Fibroblast of lung (primary cell): Measurements from ENCODE around the gene SMAP1. TPM values are rescaled to one million over a fixed set of nuclear protein-coding genes. Genes with fewer than 3 reads are reported as not detected.

Experiments
- DNase-seq, 2 donors: peaks; one replicate each; pipeline versions ENCODE4 v3.0.0 to v3.0.0-alpha.2; 2010; ENCODE audit warnings: low read depth in 2 of 2
- H2AFZ ChIP-seq: 2 replicates; pipeline ENCODE4 v1.5.1; 2012; ENCODE audit warnings: low read length, control low read depth, inconsistent platforms
- H3K27ac ChIP-seq: 2 replicates; pipeline ENCODE4 v1.5.1; 2011; ENCODE audit warnings: low read length, control low read depth; ENCODE audit not compliant: insufficient read depth
- H3K27me3 ChIP-seq: 2 replicates; pipeline ENCODE4 v1.5.1; 2011; ENCODE audit warnings: mild to moderate bottlenecking, low read length; ENCODE audit not compliant: control insufficient read depth, insufficient read depth
- H3K36me3 ChIP-seq: 2 replicates; pipeline ENCODE4 v1.5.1; 2011; ENCODE audit warnings: low read length; ENCODE audit not compliant: control insufficient read depth, insufficient read depth
- H3K4me1 ChIP-seq: 2 replicates; pipeline ENCODE4 v1.5.1; 2011; ENCODE audit warnings: low read length; ENCODE audit not compliant: control insufficient read depth, insufficient read depth; ENCODE audit errors: extremely low read depth
- H3K4me2 ChIP-seq: 2 replicates; pipeline ENCODE4 v1.5.1; 2011; ENCODE audit warnings: low read length, control low read depth; ENCODE audit not compliant: insufficient read depth; ENCODE audit errors: extremely low read depth
- H3K4me3 ChIP-seq, 4 experiments: fragments of 200-600 bp in 1 of 4; sonication (generic) in 1 of 4; replicated peaks in 1 of 4; 2 replicates each; pipeline ENCODE4 v1.5.1; 2011 to 2016; ENCODE audit warnings: low read length in 4 of 4, low read depth in 3 of 4, mild to moderate bottlenecking in 3 of 4, control low read depth in 2 of 4, inconsistent platforms in 1 of 4, mixed read lengths in 1 of 4; ENCODE audit not compliant: insufficient read depth in 1 of 4; ENCODE audit errors: control extremely low read depth in 1 of 4
- H3K79me2 ChIP-seq: 2 replicates; pipeline ENCODE4 v1.5.1; 2012; ENCODE audit warnings: mild to moderate bottlenecking, low read length, inconsistent platforms; ENCODE audit not compliant: control insufficient read depth, insufficient read depth
- H3K9ac ChIP-seq: 2 replicates; pipeline ENCODE4 v1.5.1; 2011; ENCODE audit warnings: mild to moderate bottlenecking, low read length, control low read depth; ENCODE audit not compliant: insufficient read depth
- H3K9me3 ChIP-seq: 2 replicates; pipeline ENCODE4 v1.5.1; 2012; ENCODE audit warnings: low read depth, low read length; ENCODE audit not compliant: control insufficient read depth, insufficient read depth
- H4K20me1 ChIP-seq: 2 replicates; pipeline ENCODE4 v1.5.1; 2011; ENCODE audit warnings: low read length; ENCODE audit not compliant: control insufficient read depth, insufficient read depth; ENCODE audit errors: extremely low read depth
- EZH2 ChIP-seq: IDR thresholded peaks from 2 replicates; pipeline ENCODE4 v1.5.1; 2012; ENCODE audit warnings: low read length, control low read depth, mild to moderate bottlenecking; ENCODE audit errors: missing control alignments
- polyA plus RNA-seq, 2 donors: library from polyadenylated mRNA; depleted of rRNA in 1 of 2; stranded (reverse) in 1 of 2; unstranded in 1 of 2; fragments of >200 nt; gene quantifications; 2 replicates each; pipeline ENCODE4 v1.2.1, GENCODE V29; 2011 to 2012; ENCODE audit warnings: missing spikeins in 1 of 2
- total RNA-seq: library from RNA; depleted of rRNA; stranded (reverse); fragments of >200 nt; gene quantifications from 2 replicates; pipeline ENCODE4 v1.2.1, GENCODE V29; 2014
- TF ChIP-seq, protein P1 (sequence below), 2 donors: IDR thresholded peaks in 1 of 2; conservative IDR thresholded peaks in 1 of 2; 1 replicate in 1 of 2; 2 replicates in 1 of 2; pipeline ENCODE4 v1.5.1; 2011 to 2012; ENCODE audit warnings: low read length in 2 of 2, control low read depth in 1 of 2, inconsistent platforms in 1 of 2, low read depth in 1 of 2, mild to moderate bottlenecking in 1 of 2

The SMAP1 gene
- total and polyA plus RNA-seq, 2 donors (not counting 1 experiment from before 2014, with no cell fraction given), result 18.3 to 25.7 TPM

DNA sequence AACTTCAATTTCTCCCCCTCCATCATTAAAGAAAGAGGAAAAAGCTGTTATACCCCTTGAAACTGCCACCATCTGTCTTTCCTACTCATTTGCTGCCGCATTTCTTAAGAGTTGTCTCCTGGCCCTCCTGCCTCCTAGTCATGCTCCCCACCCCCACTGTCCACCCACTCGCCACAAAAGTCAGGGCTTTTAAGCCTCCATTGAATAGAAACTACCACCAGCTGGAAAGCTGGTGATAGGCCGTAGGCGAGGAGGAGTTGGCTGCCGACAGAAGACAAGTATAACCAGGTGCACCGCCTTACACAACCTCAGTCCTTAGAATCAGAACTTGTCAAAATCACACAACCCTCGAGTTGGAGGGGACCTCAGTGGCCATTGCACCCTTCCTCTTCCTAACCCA, 221.6 kb downstream of the SMAP1 start:
- Histone ChIP-seq H3K79me2 (no peaks in the 10 kb centered on the region), H3K9ac (no peak overlapping the region), H3K4me3 (no peak overlapping the region), H3K4me1 (no peaks in the 10 kb centered on the region), H3K27ac (no peak overlapping the region), H3K4me2 (no peak overlapping the region), H2AFZ (no peak overlapping the region), H4K20me1 (no peaks in the 10 kb centered on the region), H3K27me3 (no peaks in the 10 kb centered on the region), H3K36me3 (no peaks in the 10 kb centered on the region), H3K9me3 (no peaks in the 10 kb centered on the region)
- DNase-seq, result no peak
- TF ChIP-seq, protein P1, sequence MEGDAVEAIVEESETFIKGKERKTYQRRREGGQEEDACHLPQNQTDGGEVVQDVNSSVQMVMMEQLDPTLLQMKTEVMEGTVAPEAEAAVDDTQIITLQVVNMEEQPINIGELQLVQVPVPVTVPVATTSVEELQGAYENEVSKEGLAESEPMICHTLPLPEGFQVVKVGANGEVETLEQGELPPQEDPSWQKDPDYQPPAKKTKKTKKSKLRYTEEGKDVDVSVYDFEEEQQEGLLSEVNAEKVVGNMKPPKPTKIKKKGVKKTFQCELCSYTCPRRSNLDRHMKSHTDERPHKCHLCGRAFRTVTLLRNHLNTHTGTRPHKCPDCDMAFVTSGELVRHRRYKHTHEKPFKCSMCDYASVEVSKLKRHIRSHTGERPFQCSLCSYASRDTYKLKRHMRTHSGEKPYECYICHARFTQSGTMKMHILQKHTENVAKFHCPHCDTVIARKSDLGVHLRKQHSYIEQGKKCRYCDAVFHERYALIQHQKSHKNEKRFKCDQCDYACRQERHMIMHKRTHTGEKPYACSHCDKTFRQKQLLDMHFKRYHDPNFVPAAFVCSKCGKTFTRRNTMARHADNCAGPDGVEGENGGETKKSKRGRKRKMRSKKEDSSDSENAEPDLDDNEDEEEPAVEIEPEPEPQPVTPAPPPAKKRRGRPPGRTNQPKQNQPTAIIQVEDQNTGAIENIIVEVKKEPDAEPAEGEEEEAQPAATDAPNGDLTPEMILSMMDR (conservative IDR thresholded peaks at IDR 0.05 in 1 of 2, IDR thresholded peaks at IDR 0.05 in 1 of 2; ENCODE audit: low read depth in 1 of 2, low read length in 2 of 2), result no peak
- TF ChIP-seq EZH2, result no peak

DNA sequence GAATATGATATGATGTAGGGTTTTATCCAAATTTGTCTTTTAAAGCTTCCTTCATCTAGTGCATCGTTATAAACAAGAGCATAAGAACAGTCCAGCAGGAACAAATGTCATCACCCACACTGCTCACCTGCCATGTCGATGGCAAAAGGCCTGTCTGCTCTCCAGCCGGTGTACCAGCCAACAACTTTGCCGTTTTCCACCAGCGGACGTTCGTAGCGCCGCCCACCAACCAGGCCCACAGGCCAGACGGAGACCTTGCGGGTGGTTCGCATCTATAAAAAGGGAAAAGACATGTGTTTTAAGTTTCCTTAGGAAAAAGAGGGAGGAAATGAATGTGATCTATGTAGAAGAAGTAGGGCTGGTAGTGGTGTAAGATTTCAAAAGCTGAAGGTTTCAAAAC, 226.3 kb downstream of the SMAP1 start:
- no peak overlapping the region for H3K9ac ChIP-seq
- H2AFZ ChIP-seq, result no peak overlapping the region
- no peaks in the 10 kb centered on the region for H3K27me3 ChIP-seq
- no peak for TF ChIP-seq EZH2
- TF ChIP-seq, protein P1 (conservative IDR thresholded peaks at IDR 0.05 in 1 of 2, IDR thresholded peaks at IDR 0.05 in 1 of 2; ENCODE audit: low read depth in 1 of 2, low read length in 2 of 2), result no peak
- H3K4me2 ChIP-seq, result no peak overlapping the region
- no peaks in the 10 kb centered on the region for H3K79me2 ChIP-seq
- H4K20me1 ChIP-seq, result no peaks in the 10 kb centered on the region
- no peak overlapping the region for H3K27ac ChIP-seq
- H3K4me3 ChIP-seq, result no peak overlapping the region
- no peak for DNase-seq
- no peaks in the 10 kb centered on the region for H3K9me3 ChIP-seq
- no peaks in the 10 kb centered on the region for H3K4me1 ChIP-seq
- no peaks in the 10 kb centered on the region for H3K36me3 ChIP-seq

GRCh38 chr6:70900047-70900446, 232.4 kb downstream of the SMAP1 start:
- H3K36me3 ChIP-seq, result no peaks in the 10 kb centered on the region
- H4K20me1 ChIP-seq, result no peaks in the 10 kb centered on the region
- H3K79me2 ChIP-seq, result no peaks in the 10 kb centered on the region
- H3K4me3 ChIP-seq, result no peak overlapping the region
- TF ChIP-seq, protein P1 (conservative IDR thresholded peaks at IDR 0.05 in 1 of 2, IDR thresholded peaks at IDR 0.05 in 1 of 2; ENCODE audit: low read depth in 1 of 2, low read length in 2 of 2), result no peak
- no peak for TF ChIP-seq EZH2
- no peak overlapping the region for H3K4me2 ChIP-seq
- H2AFZ ChIP-seq, result no peak overlapping the region
- no peak overlapping the region for H3K9ac ChIP-seq
- DNase-seq, result no peak
- H3K4me1 ChIP-seq, result no peaks in the 10 kb centered on the region
- no peaks in the 10 kb centered on the region for H3K27me3 ChIP-seq
- no peaks in the 10 kb centered on the region for H3K9me3 ChIP-seq
- no peak overlapping the region for H3K27ac ChIP-seq
